ENCODE data around the gene EMC10.

EMC10 gene

DNA sequence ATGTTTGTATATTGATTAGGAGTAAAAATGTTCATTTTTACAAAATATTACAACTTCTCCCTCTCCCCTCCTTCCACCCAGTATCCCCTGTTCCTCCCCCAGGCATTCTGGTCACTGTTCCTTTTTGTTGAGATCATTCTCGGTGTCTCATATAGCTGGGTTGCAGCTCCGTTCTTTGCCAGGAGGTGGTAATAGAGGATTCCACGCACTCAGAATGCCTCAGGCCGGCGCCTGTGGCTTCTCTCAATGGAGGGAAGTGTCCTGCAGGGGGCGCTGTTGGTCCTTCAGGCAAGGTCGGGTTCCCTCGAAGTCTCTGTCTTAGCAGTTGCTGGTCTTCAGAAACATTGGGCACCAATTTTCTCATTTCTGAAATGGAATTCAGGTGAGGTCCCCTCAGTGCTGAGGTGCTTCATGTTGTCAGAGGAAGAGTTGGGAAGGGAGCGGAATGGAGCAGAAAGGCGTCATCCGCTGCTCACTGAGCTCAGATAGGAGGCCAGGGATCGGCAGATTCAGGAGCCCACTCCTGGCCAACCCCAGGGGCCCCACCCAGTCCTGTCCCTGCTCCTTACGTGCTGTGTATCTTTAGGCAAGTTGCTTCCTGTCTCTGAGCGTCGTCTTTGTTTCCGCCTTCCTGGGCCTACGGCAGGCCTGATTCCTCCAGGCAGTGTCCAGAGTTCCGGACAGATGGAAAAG is 10.7 kb downstream of the EMC10 start:
- no peak overlapping the region for H3K4me3 ChIP-seq (ENCODE audit: low read depth, low read length)
- peaks cover 6 to 45% of the 10 kb centered on the region in 2 experiments; a peak in 2 of 3 replicates for H3K36me3 ChIP-seq (ENCODE audit: control insufficient read depth in 2 of 2, insufficient read depth in 1 of 2, low read length in 2 of 2)
- ChIA-PET CTCF (interaction anchor here (0.6 to 1.2 kb wide), 7 partner anchors 8 to 168 kb away, joined by 3 to 8 read pairs (median 3); no protein-coding TSS in a partner anchor), POLR2A (no interaction called here)
- no peak overlapping the region for H3K27ac ChIP-seq (ENCODE audit: extremely low read depth, low read depth, low read length)
- H3K9me3 ChIP-seq (ENCODE audit: control insufficient read depth, insufficient read depth, low read depth, low read length) = no peaks in the 10 kb centered on the region
- TF ChIP-seq, protein P1, sequence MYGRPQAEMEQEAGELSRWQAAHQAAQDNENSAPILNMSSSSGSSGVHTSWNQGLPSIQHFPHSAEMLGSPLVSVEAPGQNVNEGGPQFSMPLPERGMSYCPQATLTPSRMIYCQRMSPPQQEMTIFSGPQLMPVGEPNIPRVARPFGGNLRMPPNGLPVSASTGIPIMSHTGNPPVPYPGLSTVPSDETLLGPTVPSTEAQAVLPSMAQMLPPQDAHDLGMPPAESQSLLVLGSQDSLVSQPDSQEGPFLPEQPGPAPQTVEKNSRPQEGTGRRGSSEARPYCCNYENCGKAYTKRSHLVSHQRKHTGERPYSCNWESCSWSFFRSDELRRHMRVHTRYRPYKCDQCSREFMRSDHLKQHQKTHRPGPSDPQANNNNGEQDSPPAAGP (tag by site-specific recombination; IDR thresholded peaks at IDR 0.05) = no peak
- TF ChIP-seq, protein P2, sequence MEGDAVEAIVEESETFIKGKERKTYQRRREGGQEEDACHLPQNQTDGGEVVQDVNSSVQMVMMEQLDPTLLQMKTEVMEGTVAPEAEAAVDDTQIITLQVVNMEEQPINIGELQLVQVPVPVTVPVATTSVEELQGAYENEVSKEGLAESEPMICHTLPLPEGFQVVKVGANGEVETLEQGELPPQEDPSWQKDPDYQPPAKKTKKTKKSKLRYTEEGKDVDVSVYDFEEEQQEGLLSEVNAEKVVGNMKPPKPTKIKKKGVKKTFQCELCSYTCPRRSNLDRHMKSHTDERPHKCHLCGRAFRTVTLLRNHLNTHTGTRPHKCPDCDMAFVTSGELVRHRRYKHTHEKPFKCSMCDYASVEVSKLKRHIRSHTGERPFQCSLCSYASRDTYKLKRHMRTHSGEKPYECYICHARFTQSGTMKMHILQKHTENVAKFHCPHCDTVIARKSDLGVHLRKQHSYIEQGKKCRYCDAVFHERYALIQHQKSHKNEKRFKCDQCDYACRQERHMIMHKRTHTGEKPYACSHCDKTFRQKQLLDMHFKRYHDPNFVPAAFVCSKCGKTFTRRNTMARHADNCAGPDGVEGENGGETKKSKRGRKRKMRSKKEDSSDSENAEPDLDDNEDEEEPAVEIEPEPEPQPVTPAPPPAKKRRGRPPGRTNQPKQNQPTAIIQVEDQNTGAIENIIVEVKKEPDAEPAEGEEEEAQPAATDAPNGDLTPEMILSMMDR (tag by site-specific recombination; IDR thresholded peaks at IDR 0.05) = peak; percentile 47; the same call in 1 of the 2 replicates
- TF ChIP-seq ZNF626 (tag by site-specific recombination; IDR thresholded peaks at IDR 0.05) (no peak), ZNF140 (tag by site-specific recombination; IDR thresholded peaks at IDR 0.05) (0 out of 2 replicates have a peak, but pooled peaks have one; percentile 11), SCRT2 (tag by site-specific recombination; IDR thresholded peaks at IDR 0.05) (0 out of 2 replicates have a peak, but pooled peaks have one; percentile 24), SETDB1 (IDR thresholded peaks at IDR 0.05; ENCODE audit: insufficient read length, low read length) (peak; percentile 92)
- H3K4me1 ChIP-seq (ENCODE audit: control insufficient read depth, insufficient read depth, low read length) = no peaks in the 10 kb centered on the region

DNA sequence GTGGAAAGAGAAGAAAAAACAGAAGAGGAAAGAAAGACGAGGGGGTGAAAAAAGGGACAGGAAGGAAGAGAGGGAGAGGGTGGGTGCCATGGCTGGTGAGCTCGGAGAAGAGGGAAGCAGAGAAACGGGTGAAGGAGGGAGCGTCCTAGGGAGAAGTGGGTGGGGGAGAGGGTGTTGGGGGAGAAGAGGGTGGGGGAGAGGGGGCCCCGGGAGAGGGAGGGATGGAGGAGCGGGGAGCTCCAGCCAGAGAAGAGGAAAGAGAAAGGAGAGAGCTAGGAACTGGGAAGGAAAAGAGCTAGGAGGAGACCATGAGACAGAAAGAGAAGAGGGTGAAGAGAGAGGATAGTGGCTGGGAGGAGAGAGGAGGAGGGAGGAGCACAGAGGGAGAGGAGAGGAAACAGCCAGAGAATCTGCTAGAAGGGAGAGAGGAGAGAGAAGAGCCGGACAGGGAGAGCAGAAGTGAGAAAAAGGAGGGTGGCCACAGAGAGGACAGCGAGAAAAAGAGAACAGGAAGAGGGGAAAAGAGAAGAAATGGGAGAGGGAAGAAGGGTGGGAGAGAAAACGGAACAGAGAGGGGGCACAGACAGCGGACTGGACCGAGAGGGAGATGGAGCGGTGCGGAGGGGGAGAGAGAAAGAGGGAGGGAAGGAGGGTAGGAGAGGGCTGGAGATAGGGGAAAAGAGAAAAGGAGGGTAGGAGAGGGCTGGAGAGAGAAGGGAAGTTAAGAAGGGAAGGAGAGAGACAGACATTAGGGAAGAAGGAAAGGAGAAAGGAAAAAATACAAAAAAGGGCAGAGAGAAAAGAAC is 12.3 kb downstream of the EMC10 start:
- Histone ChIP-seq H3K9me3 (ENCODE audit: control insufficient read depth, insufficient read depth, low read depth, low read length) (no peaks in the 10 kb centered on the region), H3K4me3 (ENCODE audit: low read depth, low read length) (no peak overlapping the region), H3K4me1 (ENCODE audit: control insufficient read depth, insufficient read depth, low read length) (no peaks in the 10 kb centered on the region), H3K36me3 (ENCODE audit: control insufficient read depth in 2 of 2, insufficient read depth in 1 of 2, low read length in 2 of 2) (peaks cover 5 to 30% of the 10 kb centered on the region in 2 experiments; a peak in 2 of 3 replicates), H3K27ac (ENCODE audit: extremely low read depth, low read depth, low read length) (no peak overlapping the region)
- POLR2A ChIA-PET = interaction anchor here (0.6 to 1.5 kb wide), 3 partner anchors 14 to 38 kb away, joined by 3 read pairs; partner anchors contain the start of gene JOSD2
- CTCF ChIA-PET = interaction anchor here (0.5 to 1.7 kb wide), 3 partner anchors 10 to 329 kb away, joined by 3 to 6 read pairs (median 5); no protein-coding TSS in a partner anchor
- TF ChIP-seq ZIC2 (tag by site-specific recombination; IDR thresholded peaks at IDR 0.05) = no peak
- TF ChIP-seq, protein P3, sequence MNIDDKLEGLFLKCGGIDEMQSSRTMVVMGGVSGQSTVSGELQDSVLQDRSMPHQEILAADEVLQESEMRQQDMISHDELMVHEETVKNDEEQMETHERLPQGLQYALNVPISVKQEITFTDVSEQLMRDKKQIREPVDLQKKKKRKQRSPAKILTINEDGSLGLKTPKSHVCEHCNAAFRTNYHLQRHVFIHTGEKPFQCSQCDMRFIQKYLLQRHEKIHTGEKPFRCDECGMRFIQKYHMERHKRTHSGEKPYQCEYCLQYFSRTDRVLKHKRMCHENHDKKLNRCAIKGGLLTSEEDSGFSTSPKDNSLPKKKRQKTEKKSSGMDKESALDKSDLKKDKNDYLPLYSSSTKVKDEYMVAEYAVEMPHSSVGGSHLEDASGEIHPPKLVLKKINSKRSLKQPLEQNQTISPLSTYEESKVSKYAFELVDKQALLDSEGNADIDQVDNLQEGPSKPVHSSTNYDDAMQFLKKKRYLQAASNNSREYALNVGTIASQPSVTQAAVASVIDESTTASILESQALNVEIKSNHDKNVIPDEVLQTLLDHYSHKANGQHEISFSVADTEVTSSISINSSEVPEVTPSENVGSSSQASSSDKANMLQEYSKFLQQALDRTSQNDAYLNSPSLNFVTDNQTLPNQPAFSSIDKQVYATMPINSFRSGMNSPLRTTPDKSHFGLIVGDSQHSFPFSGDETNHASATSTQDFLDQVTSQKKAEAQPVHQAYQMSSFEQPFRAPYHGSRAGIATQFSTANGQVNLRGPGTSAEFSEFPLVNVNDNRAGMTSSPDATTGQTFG (tag by site-specific recombination; IDR thresholded peaks at IDR 0.05; ENCODE audit: borderline replicate concordance) = 0 out of 2 replicates have a peak, but pooled peaks have one; percentile 32
- TF ChIP-seq ZNF341 (tag by site-specific recombination; IDR thresholded peaks at IDR 0.05; ENCODE audit: low read depth) = peak; percentile 75
- no peak for TF ChIP-seq ZNF248 (tag by site-specific recombination; IDR thresholded peaks at IDR 0.05)
- no peak for TF ChIP-seq FEZF1 (tag by site-specific recombination; IDR thresholded peaks at IDR 0.05)
- TF ChIP-seq ZNF23 (tag by site-specific recombination; IDR thresholded peaks at IDR 0.05; ENCODE audit: borderline replicate concordance) = no peak
- TF ChIP-seq, protein P4, sequence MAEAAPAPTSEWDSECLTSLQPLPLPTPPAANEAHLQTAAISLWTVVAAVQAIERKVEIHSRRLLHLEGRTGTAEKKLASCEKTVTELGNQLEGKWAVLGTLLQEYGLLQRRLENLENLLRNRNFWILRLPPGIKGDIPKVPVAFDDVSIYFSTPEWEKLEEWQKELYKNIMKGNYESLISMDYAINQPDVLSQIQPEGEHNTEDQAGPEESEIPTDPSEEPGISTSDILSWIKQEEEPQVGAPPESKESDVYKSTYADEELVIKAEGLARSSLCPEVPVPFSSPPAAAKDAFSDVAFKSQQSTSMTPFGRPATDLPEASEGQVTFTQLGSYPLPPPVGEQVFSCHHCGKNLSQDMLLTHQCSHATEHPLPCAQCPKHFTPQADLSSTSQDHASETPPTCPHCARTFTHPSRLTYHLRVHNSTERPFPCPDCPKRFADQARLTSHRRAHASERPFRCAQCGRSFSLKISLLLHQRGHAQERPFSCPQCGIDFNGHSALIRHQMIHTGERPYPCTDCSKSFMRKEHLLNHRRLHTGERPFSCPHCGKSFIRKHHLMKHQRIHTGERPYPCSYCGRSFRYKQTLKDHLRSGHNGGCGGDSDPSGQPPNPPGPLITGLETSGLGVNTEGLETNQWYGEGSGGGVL (tag by site-specific recombination; IDR thresholded peaks at IDR 0.05) = 0 out of 2 replicates have a peak, but pooled peaks have one; percentile 19
- no peak for TF ChIP-seq ZNF112 (tag by site-specific recombination; IDR thresholded peaks at IDR 0.05)
- no peak for TF ChIP-seq ZNF558 (tag by site-specific recombination; IDR thresholded peaks at IDR 0.05)
- no peak for TF ChIP-seq ZNF529 (tag by site-specific recombination; IDR thresholded peaks at IDR 0.05; ENCODE audit: insufficient replicate concordance)
- TF ChIP-seq, protein P5, sequence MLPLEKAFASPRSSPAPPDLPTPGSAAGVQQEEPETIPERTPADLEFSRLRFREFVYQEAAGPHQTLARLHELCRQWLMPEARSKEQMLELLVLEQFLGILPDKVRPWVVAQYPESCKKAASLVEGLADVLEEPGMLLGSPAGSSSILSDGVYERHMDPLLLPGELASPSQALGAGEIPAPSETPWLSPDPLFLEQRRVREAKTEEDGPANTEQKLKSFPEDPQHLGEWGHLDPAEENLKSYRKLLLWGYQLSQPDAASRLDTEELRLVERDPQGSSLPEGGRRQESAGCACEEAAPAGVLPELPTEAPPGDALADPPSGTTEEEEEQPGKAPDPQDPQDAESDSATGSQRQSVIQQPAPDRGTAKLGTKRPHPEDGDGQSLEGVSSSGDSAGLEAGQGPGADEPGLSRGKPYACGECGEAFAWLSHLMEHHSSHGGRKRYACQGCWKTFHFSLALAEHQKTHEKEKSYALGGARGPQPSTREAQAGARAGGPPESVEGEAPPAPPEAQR (tag by site-specific recombination; IDR thresholded peaks at IDR 0.05) = no peak
- no peak for TF ChIP-seq ZNF114 (tag by site-specific recombination; IDR thresholded peaks at IDR 0.05)
- TF ChIP-seq ZNF157 (tag by site-specific recombination; IDR thresholded peaks at IDR 0.05) = no peak
- TF ChIP-seq ZNF324 (tag by site-specific recombination; IDR thresholded peaks at IDR 0.05) = no peak
- no peak for TF ChIP-seq ZNF24 (tag by site-specific recombination; IDR thresholded peaks at IDR 0.05)
- peak; percentile 74 for TF ChIP-seq ZNF366 (tag by site-specific recombination; conservative IDR thresholded peaks at IDR 0.05)
- no peak for TF ChIP-seq ZNF426 (tag by site-specific recombination; IDR thresholded peaks at IDR 0.05)
- TF ChIP-seq HOXD13 (CRISPR knock-in tag; IDR thresholded peaks at IDR 0.05; ENCODE audit: borderline replicate concordance) = no peak

All from HEK293 (cell line).